ENCODE results near the gene TOR1AIP1. TPM values are rescaled to one million over a fixed set of nuclear protein-coding genes. Genes with fewer than 3 reads are reported as not detected.

TOR1AIP1 gene
- total RNA-seq, 1 donor, result 78.2 TPM

- TF ChIP-seq CTCF (IDR thresholded peaks at IDR 0.05; ENCODE audit: extremely low read depth, low read depth, low read length), result no peak
- no peaks in the 10 kb centered on the region for H3K79me2 ChIP-seq (ENCODE audit: insufficient read depth, low read length)
- no peaks in the 10 kb centered on the region for H4K20me1 ChIP-seq (ENCODE audit: insufficient read depth, low read length)
- H3K4me2 ChIP-seq (ENCODE audit: insufficient read depth, low read length), result no peak overlapping the region
- DNase-seq (ENCODE audit: insufficient read length, low spot score, missing footprints), result no peak
- H3K4me3 ChIP-seq (ENCODE audit: insufficient read depth, low read length), result no peak overlapping the region
- H3K27ac ChIP-seq (ENCODE audit: low read depth, low read length), result no peak overlapping the region
- peaks cover 44% of the 10 kb centered on the region for H3K36me3 ChIP-seq (ENCODE audit: insufficient read depth, low read length)
- H3K9me3 ChIP-seq (ENCODE audit: low read depth, low read length), result no peaks in the 10 kb centered on the region
- H3K27me3 ChIP-seq (ENCODE audit: insufficient read depth, low read length), result no peaks in the 10 kb centered on the region
- H3K4me1 ChIP-seq (ENCODE audit: insufficient read depth, low read length), result peaks cover 8% of the 10 kb centered on the region
- no peak overlapping the region for H2AFZ ChIP-seq (ENCODE audit: low read length)
These were observed 35.7 kb downstream of the TOR1AIP1 start for GRCh38 chr1:179917601-179918429.

DNA sequence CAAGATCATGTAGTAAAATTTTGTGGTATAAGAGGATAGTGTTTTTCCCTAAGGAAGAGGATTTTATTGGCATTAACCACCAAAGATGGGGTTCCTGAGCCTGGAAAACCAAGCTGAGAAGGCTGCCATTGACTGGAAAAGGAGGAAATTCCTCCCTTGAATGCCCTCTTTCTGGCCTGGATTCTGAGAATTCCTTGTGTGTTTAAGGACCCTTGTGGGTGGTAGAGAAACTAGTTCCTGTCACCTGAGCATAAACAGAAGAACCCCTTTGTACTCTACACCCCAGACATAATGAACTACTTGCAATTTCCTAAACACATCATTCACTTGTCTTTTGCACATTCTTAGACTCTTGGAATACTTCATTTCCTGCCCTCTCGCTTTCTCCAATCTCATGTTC is 39.4 kb downstream of the TOR1AIP1 start:
- Histone ChIP-seq H3K4me3 (ENCODE audit: insufficient read depth, low read length) (no peak overlapping the region), H3K36me3 (ENCODE audit: insufficient read depth, low read length) (peaks cover 22% of the 10 kb centered on the region), H3K4me2 (ENCODE audit: insufficient read depth, low read length) (no peak overlapping the region), H3K4me1 (ENCODE audit: insufficient read depth, low read length) (peaks cover 20% of the 10 kb centered on the region), H3K79me2 (ENCODE audit: insufficient read depth, low read length) (no peaks in the 10 kb centered on the region), H4K20me1 (ENCODE audit: insufficient read depth, low read length) (no peaks in the 10 kb centered on the region), H3K27me3 (ENCODE audit: insufficient read depth, low read length) (no peaks in the 10 kb centered on the region), H3K27ac (ENCODE audit: low read depth, low read length) (no peak overlapping the region), H3K9me3 (ENCODE audit: low read depth, low read length) (no peaks in the 10 kb centered on the region), H2AFZ (ENCODE audit: low read length) (no peak overlapping the region)
- TF ChIP-seq CTCF (IDR thresholded peaks at IDR 0.05; ENCODE audit: extremely low read depth, low read depth, low read length), result no peak
- no peak for DNase-seq (ENCODE audit: insufficient read length, low spot score, missing footprints)

- Histone ChIP-seq H3K4me1 (ENCODE audit: insufficient read depth, low read length) (peaks cover 27% of the 10 kb centered on the region), H4K20me1 (ENCODE audit: insufficient read depth, low read length) (no peaks in the 10 kb centered on the region), H3K27me3 (ENCODE audit: insufficient read depth, low read length) (no peaks in the 10 kb centered on the region), H3K4me2 (ENCODE audit: insufficient read depth, low read length) (no peak overlapping the region), H3K9me3 (ENCODE audit: low read depth, low read length) (no peaks in the 10 kb centered on the region), H3K27ac (ENCODE audit: low read depth, low read length) (no peak overlapping the region), H2AFZ (ENCODE audit: low read length) (no peak overlapping the region), H3K4me3 (ENCODE audit: insufficient read depth, low read length) (no peak overlapping the region), H3K79me2 (ENCODE audit: insufficient read depth, low read length) (no peaks in the 10 kb centered on the region), H3K36me3 (ENCODE audit: insufficient read depth, low read length) (peaks cover 20% of the 10 kb centered on the region)
- no peak for TF ChIP-seq CTCF (IDR thresholded peaks at IDR 0.05; ENCODE audit: extremely low read depth, low read depth, low read length)
- no peak for DNase-seq (ENCODE audit: insufficient read length, low spot score, missing footprints)
These were observed 40.1 kb downstream of the TOR1AIP1 start for GRCh38 chr1:179921981-179922872.

GRCh38 chr1:179923029-179923428 is 40.9 kb downstream of the TOR1AIP1 start:
- DNase-seq (ENCODE audit: insufficient read length, low spot score, missing footprints), result no peak
- no peak for TF ChIP-seq CTCF (IDR thresholded peaks at IDR 0.05; ENCODE audit: extremely low read depth, low read depth, low read length)
- peaks cover 12% of the 10 kb centered on the region for H3K36me3 ChIP-seq (ENCODE audit: insufficient read depth, low read length)
- no peaks in the 10 kb centered on the region for H3K79me2 ChIP-seq (ENCODE audit: insufficient read depth, low read length)
- no peaks in the 10 kb centered on the region for H4K20me1 ChIP-seq (ENCODE audit: insufficient read depth, low read length)
- H2AFZ ChIP-seq (ENCODE audit: low read length), result no peak overlapping the region
- H3K4me1 ChIP-seq (ENCODE audit: insufficient read depth, low read length), result peaks cover 27% of the 10 kb centered on the region
- H3K4me2 ChIP-seq (ENCODE audit: insufficient read depth, low read length), result no peak overlapping the region
- H3K27me3 ChIP-seq (ENCODE audit: insufficient read depth, low read length), result no peaks in the 10 kb centered on the region
- H3K4me3 ChIP-seq (ENCODE audit: insufficient read depth, low read length), result no peak overlapping the region
- H3K27ac ChIP-seq (ENCODE audit: low read depth, low read length), result no peak overlapping the region
- H3K9me3 ChIP-seq (ENCODE audit: low read depth, low read length), result no peaks in the 10 kb centered on the region
